ENCODE data around the gene RAB3GAP2.
A peak's percentile ranks its signal among the peaks of the same experiment; 100 is the strongest.
"Not testable (repeated sequence)": the region's sequence is repeated elsewhere in the genome, so short reads cannot be mapped to it uniquely, and the experiment has no call there.

Gene RAB3GAP2

DNA sequence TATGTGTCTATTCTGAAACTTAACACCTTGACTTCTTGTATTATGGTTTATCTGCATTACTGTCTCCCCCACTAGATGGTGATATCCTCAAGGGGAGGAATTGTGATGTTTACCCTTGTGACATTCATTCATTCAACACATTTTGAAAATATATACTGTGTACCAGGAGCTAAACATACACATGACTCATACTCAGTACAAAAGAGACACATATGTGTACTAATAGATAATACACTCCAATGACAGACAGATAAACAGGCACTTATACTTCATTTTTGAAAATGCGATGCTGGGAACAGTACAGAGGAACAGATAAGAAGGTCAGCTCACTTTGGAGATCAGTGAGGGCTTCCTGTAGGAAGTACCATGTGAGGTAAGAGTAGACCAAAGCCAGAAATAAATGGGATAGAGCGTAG lies 8.9 kb upstream of the RAB3GAP2 start:
- peak; percentile 54 for DNase-seq

DNA sequence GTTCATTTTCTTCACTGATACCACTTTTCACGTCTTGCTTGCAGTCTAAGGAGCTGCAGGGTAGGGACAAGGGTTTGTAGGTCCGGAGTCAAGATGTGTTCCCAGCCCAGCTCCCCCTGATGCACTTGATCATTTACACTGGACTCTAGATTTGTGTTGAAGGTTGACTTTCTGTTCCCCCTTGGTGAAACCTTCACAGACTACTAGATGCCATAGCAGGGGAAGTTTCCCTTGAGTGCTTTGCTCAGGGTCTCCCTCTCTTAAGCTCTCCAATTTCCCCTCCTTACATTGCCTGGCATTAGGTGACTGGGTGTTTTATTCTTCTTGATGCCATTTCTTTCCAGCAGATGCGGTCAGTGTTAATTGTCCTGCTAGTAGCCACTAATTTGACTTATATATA lies 8.0 kb upstream of the RAB3GAP2 start:
- no peak for DNase-seq

DNA sequence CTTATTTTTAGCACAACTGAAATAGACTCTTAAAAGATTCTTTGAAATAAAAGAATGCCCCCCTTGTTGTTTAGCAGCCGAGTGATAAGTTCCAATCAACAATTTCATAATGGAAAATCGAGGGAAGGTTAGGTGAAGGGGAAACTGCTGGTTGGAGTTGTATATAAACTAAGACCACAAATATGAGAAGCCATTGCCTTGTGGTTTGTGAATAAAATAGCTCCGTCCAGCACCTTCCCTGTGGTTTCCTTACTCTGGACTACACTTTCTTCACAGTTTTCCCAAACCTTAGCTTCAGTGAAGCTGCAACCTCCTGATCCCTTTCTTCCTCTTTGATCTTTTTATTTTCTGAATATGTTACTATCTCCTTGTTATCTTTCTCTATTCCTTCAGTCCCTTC lies 6.7 kb upstream of the RAB3GAP2 start:
- peak; percentile 46 for DNase-seq

DNA sequence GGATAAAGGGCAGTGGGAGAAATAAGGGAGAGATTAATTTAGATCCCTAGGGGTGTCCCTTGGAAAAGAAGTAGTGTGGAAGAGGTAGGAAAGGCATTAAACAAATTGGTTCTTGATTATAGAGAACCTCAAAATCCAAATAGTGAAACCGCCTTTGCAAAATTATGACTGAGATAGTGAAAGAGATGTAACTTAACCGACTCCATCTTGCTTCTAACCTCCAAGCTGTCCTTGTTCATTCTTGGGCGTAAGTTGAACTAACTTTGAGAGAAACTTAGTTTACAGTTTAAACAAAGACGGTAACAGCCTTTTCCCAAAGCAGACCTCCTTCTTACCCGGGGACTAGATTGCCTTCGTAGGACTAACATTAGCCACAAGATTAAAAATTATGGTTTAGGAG lies 3.2 kb upstream of the RAB3GAP2 start:
- no peak for DNase-seq

DNA sequence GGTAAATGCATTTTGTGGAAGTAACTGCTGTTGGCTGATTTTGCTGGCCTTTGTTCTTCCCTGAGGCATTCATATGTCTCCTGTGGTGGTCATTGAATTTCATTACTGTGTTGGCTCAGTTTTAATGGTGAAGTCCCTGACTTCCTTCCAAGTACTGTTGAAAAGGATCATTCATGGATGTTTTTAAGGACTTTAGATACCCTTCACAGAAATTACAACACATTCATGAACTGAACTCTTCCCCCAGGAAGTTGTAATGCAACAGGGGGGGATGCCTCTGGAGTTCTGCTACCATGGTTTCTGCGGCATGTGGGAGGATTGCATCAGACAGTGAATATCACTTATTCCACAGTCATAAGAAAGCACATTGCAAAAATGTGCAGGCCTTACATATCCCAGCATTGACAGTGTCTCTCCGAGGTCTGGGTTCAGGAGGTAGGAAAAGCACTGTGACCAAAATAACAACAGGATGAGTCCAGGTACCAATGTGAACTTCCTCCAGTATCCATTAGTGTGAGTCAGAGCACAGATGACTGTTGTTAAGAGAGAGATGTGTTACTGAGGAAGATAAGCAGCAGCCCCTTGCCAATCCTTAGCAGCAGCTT lies 2.1 kb upstream of the RAB3GAP2 start:
- peak; percentile 73 for DNase-seq

DNA sequence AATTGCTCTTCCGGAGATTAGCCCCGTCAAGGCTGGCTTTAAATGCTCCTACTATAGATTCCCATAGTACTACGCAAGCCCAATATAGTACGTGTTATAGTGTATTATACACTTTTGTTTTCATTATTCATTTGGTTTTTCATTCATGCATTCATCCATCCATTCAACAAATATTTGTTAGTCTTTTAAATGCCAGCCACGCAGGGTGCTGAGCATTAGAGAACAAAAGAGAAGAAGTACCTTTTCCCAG lies 513 bp upstream of the RAB3GAP2 start:
- no peak for DNase-seq

DNA sequence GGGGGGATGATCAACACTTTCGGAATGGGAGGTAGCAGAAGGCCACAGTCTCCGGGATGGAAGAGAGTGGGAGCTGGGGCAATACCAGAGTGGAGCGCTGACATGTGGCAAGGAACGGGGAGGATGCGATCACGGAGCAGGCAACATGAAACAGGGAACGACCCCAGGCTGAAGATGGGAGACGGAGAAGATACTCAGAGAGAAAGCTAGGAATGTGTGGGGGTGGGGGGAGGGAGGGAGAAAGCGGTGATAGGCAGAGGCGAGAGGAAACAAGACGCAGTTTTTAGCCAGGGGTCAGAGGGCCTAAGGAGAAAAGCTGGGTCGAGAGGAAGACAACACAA lies 577 bp downstream of the RAB3GAP2 start:
- peak; percentile 28 for DNase-seq

DNA sequence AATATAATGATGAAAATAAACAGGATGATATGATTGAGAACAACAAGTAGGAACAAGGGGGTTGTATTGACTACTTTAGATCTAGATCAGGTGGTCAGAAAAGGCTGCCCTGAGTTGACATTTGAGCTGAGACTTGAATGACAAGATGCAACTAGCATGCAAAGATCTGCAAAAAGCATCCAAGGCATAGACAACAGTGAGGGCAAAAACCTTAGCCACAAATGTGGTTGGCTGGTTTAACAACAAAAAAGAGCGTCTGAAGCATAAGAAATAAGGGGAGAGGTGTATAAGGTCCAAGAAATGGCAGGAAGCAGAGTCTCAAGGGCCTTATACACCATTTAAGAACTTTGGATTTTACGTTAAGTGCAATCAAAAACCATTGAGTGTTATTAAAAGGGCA lies 3.2 kb downstream of the RAB3GAP2 start:
- no peak for DNase-seq

DNA sequence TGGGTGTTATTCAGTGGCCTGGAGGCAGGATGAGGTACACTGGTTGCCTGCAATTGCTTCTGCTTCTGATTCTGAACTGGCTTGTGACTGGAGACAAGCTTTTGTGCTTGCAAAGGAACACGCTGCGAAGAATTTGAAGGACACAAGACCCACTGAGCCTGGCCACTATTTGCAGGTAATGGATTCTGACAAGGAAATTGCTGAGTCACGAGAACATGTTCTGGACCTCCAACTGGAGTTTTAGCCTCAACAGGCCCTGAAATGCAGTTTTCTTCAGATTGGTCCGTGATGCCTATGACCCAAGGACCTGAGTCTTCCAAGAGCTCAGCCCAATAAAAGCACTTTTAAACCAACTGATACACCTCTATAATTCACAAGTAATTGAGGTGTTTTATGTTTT lies 4.6 kb downstream of the RAB3GAP2 start:
- DNase-seq, result no peak

DNA sequence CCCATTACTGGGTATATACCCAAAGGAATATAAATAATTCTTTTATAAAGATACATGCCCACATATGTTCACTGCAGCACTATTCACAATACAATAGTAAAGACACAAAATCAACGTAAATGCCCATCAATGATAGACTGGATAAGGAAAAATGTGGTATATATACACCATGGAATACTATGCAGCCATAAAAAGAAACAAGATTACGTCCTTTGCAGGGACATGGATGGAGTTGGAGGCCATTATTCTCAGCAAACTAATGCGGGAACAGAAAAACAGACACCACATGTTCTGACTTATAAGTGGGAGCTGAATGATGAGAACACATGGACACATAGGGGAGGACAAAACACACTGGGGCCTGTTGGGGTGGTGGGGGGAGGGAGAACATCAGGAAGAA lies 12.0 kb downstream of the RAB3GAP2 start:
- not testable (repeated sequence) for DNase-seq

DNA sequence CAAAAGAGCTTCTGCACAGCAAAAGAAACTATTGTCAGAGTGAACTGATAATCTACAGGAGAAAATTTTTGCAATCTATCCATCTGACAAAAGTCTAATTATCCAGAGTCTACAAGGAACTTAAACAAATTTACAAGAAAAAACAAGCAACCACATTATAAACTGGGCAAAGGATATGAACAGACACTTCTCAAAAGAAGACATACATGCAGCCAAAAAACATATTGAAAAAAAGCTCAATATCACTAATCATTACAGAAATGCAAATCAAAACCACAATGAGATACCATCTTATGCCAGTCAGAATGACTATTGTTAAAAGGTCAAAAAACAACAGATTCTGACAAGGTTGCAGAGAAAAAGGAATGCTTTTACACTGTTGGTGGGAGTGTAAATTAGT lies 12.5 kb downstream of the RAB3GAP2 start:
- not testable (repeated sequence) for DNase-seq

DNA sequence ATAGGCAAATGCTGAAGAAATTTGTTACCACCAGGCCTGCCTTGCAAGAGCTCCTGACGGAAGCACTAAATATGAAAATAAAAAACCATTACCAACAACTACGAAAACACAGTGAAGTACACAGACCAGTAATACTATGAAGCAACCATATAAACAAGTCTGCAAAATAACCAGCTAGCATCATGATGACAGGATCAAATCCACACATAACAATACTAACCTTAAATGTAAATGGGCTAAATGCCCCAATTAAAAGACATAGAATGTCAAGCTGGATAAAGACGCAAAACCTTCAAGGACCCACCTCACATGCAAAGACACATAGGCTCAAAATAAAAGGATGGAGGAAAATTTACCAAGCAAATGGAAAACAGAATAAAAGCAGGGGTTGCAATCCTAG lies 16.1 kb downstream of the RAB3GAP2 start:
- not testable (repeated sequence) for DNase-seq

DNA sequence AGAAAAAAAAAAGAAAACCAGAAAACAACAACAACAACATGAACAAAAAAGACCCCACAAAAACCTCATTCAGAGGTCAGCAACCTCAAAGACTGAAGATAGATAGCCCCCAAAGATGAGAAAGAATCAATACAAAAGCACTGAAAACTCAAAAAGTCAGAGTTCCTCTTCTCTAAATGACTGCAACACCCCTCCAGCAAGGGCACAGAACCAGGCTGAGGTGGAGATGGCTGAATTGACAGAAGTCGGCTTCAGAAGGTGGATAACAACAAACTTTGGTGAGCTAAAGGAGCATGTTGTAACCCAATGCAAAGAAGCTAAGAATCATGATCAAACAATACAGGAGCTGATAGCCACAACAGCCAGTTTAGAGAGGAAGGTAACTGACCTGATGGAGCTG lies 17.0 kb downstream of the RAB3GAP2 start:
- no peak for DNase-seq

DNA sequence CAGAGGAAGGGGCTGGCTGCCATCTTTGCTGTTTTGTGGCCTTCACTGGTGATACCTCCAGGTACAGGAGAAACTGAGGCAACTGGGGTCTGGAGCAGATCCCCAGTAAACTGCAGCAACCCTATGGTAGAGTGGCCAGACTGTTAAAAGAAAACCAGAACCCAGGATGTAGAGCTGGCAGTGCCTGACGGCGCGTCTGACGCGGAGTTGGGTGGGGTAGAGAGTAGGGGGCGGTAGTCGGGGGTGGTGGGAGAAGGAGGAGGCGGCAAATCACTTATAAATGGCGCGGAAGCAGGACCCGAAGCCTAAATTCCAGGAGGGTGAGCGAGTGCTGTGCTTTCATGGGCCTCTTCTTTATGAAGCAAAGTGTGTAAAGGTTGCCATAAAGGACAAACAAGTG lies 19.0 kb downstream of the RAB3GAP2 start:
- DNase-seq, result not testable (repeated sequence)

DNA sequence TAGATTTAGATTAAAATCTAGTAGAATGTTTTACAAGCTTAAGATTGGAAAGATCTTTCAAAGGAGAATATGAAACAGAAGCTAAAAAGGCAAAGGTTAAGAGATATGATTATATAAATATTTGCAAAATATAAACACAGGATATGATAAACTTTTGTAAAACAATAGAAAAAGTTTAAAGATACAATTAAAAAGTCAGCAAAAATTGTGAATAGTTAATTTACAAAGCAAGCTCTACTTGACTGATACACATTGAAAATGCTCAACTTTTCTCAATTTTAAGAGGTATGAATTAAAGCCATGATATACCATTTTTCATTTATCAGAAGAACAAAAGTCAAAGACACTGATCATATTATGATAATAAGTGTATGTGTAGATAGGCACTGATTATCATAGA lies 21.0 kb downstream of the RAB3GAP2 start:
- DNase-seq, result no peak

DNA sequence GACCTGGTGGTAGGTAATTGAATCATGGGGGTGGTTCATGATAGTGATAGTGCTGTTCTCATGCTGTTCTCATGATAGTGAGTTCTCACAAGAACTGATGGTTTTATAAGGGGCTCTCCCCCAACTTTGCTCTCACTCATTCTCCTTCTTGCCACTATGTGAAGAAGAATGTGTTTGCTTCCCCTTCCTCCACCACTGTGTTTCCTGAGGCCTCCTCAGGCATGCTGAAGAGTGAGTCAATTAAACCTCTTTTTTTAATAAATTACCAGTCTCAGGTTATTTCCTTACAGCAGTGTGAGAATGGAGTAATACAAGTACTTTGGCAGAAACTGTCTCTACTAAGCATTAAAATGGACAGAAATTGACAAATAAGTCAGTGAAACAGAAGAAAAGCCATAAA lies 21.6 kb downstream of the RAB3GAP2 start:
- DNase-seq, result no peak

DNA sequence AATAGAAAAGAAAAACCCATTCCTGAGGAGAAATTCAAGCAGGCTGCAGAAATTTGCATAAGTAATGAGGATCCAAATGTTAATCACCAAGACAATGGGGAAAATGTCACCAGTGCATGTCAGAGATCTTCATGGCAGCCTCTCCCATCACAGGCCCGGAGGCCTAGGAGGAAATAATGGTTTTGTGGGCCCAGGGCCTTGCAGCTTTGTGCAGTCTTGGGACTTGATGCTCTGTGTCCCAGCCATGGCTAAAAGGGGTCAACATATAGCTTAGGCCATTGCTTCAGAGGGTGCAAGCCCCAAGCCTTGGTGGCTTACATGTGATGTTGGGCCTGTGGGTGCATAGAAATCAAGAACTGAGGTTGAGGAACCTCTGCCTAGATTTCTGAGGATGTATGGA lies 22.7 kb downstream of the RAB3GAP2 start:
- no peak for DNase-seq

DNA sequence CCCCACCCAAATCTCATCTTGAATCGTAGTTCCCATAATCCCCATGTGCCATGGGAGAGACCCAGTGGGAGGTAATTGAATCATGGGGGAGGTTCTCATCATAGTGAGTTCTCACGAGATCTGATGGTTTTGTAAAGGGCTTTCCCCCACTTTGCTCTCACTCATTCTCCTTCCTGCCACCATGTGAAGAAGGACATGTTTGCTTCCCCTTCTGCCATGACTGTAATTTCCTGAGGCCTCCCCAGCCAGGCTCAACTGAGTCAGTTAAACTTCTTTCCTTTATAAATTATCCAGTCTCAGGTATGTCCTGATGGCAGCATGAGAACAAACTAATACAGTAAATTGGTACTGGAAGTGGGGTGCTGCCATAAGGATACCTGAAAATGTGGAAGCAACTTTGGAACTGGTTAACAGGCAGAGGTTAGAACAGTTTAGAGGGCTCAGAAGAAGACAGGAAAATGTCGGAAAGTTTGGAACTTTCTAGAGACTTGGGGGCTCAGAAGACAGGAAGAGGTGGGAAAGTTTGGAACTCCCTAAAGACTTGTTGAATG lies 23.5 kb downstream of the RAB3GAP2 start:
- not testable (repeated sequence) for DNase-seq

DNA sequence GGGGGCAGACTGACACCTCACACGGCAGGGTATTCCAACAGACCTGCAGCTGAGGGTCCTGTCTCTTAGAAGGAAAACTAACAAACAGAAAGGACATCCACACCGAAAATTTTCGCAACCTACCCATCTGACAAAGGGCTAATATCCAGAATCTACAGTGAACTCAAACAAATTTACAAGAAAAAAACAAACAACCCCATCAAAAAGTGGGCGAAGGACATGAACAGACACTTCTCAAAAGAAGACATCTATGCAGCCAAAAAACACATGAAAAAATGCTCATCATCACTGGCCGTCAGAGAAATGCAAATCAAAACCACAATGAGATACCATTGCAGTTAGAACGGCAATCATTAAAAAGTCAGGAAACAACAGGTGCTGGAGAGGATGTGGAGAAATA lies 26.4 kb downstream of the RAB3GAP2 start:
- not testable (repeated sequence) for DNase-seq

DNA sequence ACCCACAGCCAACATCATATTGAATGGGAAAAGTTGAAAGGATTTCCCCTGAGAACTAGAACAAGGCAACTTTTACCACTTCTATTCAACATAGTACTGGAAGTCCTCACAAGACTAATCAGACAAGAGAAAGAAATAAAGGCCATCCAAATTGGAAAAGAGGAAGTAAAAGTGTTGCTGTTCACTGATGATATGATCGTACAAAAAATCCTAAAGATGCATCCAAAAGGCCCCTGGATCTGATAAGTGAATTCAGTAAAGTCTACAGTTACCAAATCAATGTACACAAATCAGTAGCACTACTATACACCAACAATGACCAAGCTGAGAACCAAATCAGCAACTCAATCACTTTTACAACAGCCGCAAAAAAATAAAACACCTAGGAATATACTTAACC lies 28.3 kb downstream of the RAB3GAP2 start:
- DNase-seq, result no peak

DNA sequence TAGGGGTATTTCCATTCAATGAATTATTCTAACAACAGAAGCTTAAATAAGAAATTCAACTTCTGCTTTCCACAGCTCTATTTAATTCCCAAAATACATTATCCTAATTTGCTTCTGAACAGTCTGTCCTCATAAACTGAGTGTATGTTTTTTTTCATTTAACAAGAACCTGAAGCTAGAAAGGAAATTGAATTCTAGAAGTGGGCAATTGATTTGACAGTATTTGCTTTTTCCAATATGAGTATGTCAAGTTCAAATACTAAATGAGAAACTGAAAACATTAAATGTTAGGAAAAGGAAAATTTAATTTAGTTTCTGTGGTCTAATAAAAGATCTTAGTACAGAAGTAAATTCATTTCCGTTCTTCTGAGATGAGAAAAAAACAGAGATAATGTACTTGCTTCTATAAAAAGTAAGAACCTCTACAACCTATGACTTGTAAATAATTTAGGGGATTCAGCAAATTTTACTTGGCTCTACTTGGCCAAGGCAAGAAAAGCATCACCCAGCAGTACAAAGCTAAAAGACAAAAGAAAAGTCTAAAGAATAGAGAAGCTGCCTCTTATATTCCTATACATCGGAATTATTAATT lies 31.1 kb downstream of the RAB3GAP2 start:
- no peak for DNase-seq

DNA sequence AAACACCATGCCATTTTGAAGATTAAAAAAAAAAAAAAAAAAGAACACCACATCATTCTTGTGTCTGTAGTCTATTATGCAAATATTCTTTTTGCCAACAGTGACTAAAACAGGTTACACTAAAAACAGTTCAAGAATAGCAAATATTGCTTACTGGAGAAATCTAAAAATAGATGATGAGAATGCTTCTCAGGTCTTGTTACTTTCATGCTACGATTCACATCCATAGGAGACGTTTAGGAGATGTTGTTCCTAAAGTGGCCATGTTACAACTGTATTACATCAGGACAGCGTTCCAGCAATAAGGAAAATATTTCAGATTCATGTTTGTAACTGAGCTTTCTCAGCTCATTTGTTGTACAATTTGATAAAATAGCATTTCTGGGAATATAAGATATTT lies 32.3 kb downstream of the RAB3GAP2 start:
- peak; percentile 6 for DNase-seq

DNA sequence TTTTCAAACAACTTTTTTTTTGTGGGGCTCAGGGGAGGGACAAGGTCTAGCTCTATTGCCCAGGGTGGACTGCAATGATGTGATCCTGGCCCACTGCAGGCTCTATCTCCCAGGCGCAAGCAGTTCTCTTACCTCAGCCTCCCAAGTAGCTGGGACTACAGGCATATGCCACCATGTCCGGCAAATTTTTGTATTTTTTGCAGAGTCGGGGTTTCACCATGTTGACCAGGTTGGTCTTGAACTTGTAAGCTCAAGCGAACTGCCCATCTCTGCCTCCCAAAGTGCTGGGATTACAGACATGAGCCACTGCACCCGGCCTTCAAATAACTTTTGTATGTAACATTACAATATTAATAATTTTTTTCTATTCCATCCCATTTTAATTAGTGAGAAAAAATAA lies 33.0 kb downstream of the RAB3GAP2 start:
- no peak for DNase-seq

DNA sequence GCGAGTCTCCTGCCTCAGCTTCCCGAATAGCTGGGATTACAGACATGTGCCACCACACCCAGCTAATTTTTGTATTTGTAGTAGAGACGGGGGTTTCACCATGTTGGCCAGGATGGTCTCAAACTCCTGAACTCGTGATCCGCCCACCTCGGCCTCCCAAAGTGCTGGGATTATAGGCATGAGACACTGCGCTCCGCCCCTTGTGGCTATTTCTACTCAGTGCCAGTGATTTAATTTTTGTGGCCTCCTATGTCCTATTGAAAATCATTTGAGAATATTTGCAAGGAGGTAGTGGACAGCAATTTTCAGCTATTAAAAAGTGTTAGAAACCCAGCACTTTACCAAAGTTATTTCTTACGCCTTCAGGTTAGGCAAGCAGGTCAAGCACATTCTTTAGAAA lies 36.0 kb downstream of the RAB3GAP2 start:
- not testable (repeated sequence) for DNase-seq

DNA sequence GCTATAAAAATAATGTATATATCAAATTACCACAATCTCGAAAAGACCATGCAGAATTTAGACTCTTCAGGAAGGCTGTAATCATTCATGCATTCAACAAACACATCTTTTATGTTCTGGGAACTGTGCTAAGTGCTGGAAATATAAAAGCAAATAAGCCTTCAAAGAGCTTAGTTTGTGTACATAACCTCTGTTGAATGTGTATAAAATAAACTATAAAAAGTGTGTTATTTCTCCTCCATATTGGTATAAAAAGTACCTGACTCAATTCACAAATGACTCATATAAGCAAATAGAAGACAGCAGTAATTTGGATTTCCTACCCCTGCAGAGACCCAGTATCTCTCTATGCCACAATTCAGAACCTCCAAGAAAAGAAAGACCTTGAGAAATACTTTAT lies 36.8 kb downstream of the RAB3GAP2 start:
- no peak for DNase-seq

Measured in fibroblast of skin of abdomen (primary cell).